Activated effector memory CD4-positive, alpha-beta T cell treated with anti-CD3 and anti-CD28 coated beads, Interleukin-2, amount 50 U/mL, for 16 hours (primary cell): Measurements from ENCODE around the gene GLE1.
A peak's percentile ranks its signal among the peaks of the same experiment; 100 is the strongest.

Source experiments
- DNase-seq: peaks from one replicate; pipeline ENCODE4 v3.0.0-alpha.2; 2020

Gene GLE1

GRCh38 chr9:128504485-128505413 is at the start of gene GLE1:
TSS of gene GLE1 (plus strand) at chr9:128504719. CDS start at chr9:128504806, 87 bp downstream.
- DNase-seq = peak; percentile 99

GRCh38 chr9:128454991-128455390 is 49.5 kb upstream of the GLE1 start:
- DNase-seq = no peak

GRCh38 chr9:128455849-128456612 is 48.5 kb upstream of the GLE1 start, which contains the start of gene ODF2:
TSS of gene ODF2 (plus strand) at chr9:128456006. CDS start at chr9:128456092, 86 bp downstream.
- peak; percentile 100 for DNase-seq

GRCh38 chr9:128456613-128457061 is 47.9 kb upstream of the GLE1 start:
- DNase-seq = peak; percentile 90

- no peak for DNase-seq
Measured at GRCh38 chr9:128457207-128457606, 47.3 kb upstream of the GLE1 start.

GRCh38 chr9:128459011-128459410 is 45.5 kb upstream of the GLE1 start:
- no peak for DNase-seq

GRCh38 chr9:128469070-128469469 is 35.4 kb upstream of the GLE1 start:
- no peak for DNase-seq

GRCh38 chr9:128470560-128470959 is 34.0 kb upstream of the GLE1 start:
- DNase-seq = no peak

GRCh38 chr9:128473104-128473503 is 31.4 kb upstream of the GLE1 start:
- DNase-seq = no peak

- no peak for DNase-seq
Measured at GRCh38 chr9:128475867-128476266, 28.7 kb upstream of the GLE1 start.

GRCh38 chr9:128479262-128479661 is 25.3 kb upstream of the GLE1 start:
- DNase-seq = no peak

- DNase-seq = no peak
Measured at GRCh38 chr9:128481561-128481960, 23.0 kb upstream of the GLE1 start.

GRCh38 chr9:128482186-128482585 is 22.3 kb upstream of the GLE1 start:
- DNase-seq = no peak

- no peak for DNase-seq
Measured at GRCh38 chr9:128484686-128485413, 19.7 kb upstream of the GLE1 start.

- no peak for DNase-seq
Measured at GRCh38 chr9:128485414-128485855, 19.1 kb upstream of the GLE1 start.

GRCh38 chr9:128486201-128486600 is 18.3 kb upstream of the GLE1 start:
- no peak for DNase-seq

- DNase-seq = no peak
Measured at GRCh38 chr9:128493424-128493823, 11.1 kb upstream of the GLE1 start.

GRCh38 chr9:128494108-128494745 is 10.3 kb upstream of the GLE1 start:
- DNase-seq = peak; percentile 53

GRCh38 chr9:128494746-128495129 is 9.8 kb upstream of the GLE1 start:
- DNase-seq = peak; percentile 2

GRCh38 chr9:128495296-128495695 is 9.2 kb upstream of the GLE1 start:
- no peak for DNase-seq

GRCh38 chr9:128495804-128496417 is 8.6 kb upstream of the GLE1 start:
- peak; percentile 24 for DNase-seq
